ENCODE measurements around the gene TK2. TPM values are rescaled to one million over a fixed set of nuclear protein-coding genes. Genes with fewer than 3 reads are reported as not detected.

TK2 gene
- total and polyA plus RNA-seq, 11 donors = 9.4 to 29.4 (median 17.3) TPM

GRCh38 chr16:66566051-66566901 lies 16.4 kb upstream of the TK2 start, which contains the start of gene CMTM1:
TSS of gene CMTM1 (plus strand) at chr16:66566439. CDS start at chr16:66566514, 75 bp downstream.
- intact Hi-C loops (cut with DNase I) = no loop called here
- ATAC-seq (no peak), DNase-seq (no peak)
- Histone ChIP-seq H3K27ac (no peak within 1 kb of the TSS), H3K27me3 (no peaks in the 10 kb centered on the region), H3K36me3 (peaks cover 0 to 53% (median 29%) of the 10 kb centered on the region in 9 donors), H3K4me1 (peaks cover 0 to 18% (median 0%) of the 10 kb centered on the region in 12 donors), H3K9me3 (no peaks in the 10 kb centered on the region), H3K4me3 (no peak within 1 kb of the TSS)
- no peak for TF ChIP-seq POLR2A (IDR thresholded peaks at IDR 0.05)
- TF ChIP-seq CTCF (IDR thresholded peaks at IDR 0.05) = no peak
- 91 to 96% (median 94%) methylated on average over 43 to 54 of the region's 54 CpGs for WGBS, 4 donors

- H3K36me3 ChIP-seq = peaks cover 0 to 76% (median 35%) of the 10 kb centered on the region in 9 donors
- DNase-seq (no peak), ATAC-seq (no peak)
- H3K27me3 ChIP-seq = no peaks in the 10 kb centered on the region
- H3K27ac ChIP-seq = no peak overlapping the region
- no peaks in the 10 kb centered on the region for H3K9me3 ChIP-seq
- H3K4me3 ChIP-seq = no peak overlapping the region
- intact Hi-C loops (cut with DNase I) = loop anchor here in 2 of 10 donors (5.0 kb wide), 2 partner anchors 34 to 39 kb away; partner anchors contain the start of gene CMTM3 (in 1 of the 2)
- peaks cover 0 to 20% (median 0%) of the 10 kb centered on the region in 12 donors for H3K4me1 ChIP-seq
- TF ChIP-seq CTCF (IDR thresholded peaks at IDR 0.05) (no peak), POLR2A (IDR thresholded peaks at IDR 0.05) (no peak)
- 91 to 98% (median 95%) methylated on average over 2 of the region's 2 CpGs for WGBS, 4 donors
Measured at GRCh38 chr16:66563574-66564334, 13.8 kb upstream of the TK2 start.

GRCh38 chr16:66562986-66563385 lies 13.1 kb upstream of the TK2 start:
- WGBS, 4 donors = 85 to 97% (median 94%) methylated on average over 2 of the region's 2 CpGs
- DNase-seq (no peak), ATAC-seq (no peak)
- TF ChIP-seq POLR2A (IDR thresholded peaks at IDR 0.05) (no peak), CTCF (IDR thresholded peaks at IDR 0.05) (no peak)
- Histone ChIP-seq H3K9me3 (no peaks in the 10 kb centered on the region), H3K4me1 (peaks cover 0 to 20% (median 0%) of the 10 kb centered on the region in 12 donors), H3K27ac (no peak overlapping the region), H3K36me3 (peaks cover 0 to 83% (median 42%) of the 10 kb centered on the region in 9 donors), H3K4me3 (no peak overlapping the region), H3K27me3 (no peaks in the 10 kb centered on the region)
- intact Hi-C loops (cut with DNase I) = loop anchor here in 2 of 10 donors (5.0 kb wide), 2 partner anchors 34 to 39 kb away; partner anchors contain the start of gene CMTM3 (in 1 of the 2)

Data from heart left ventricle (tissue), 16 donors.